ENCODE measurements around the gene EPB41L3. TPM values are rescaled to one million over a fixed set of nuclear protein-coding genes. Genes with fewer than 3 reads are reported as not detected.

Gene EPB41L3
- total and polyA plus RNA-seq, 2 experiments from 2014 or later = 8.0 to 11.7 TPM

DNA sequence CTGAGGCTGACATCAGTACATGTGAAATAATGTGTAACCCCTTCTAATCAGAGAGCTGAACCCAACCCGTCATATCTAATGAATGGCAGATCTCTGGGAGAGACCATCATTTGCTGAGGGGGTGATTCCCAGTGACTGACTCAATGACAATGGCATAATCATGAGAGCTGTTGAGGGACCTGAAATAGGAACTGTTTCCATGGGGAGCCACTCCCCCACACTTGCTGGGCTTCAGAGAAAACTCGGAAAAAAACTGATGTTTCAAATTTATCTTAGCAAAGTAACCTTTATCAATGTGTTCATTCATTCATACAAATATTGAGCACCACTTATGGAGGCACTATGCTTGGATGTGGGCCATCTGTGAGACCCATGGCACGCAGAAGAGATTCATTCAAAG lies 154.9 kb downstream of the EPB41L3 start (continued):
- TF ChIP-seq, protein P1, sequence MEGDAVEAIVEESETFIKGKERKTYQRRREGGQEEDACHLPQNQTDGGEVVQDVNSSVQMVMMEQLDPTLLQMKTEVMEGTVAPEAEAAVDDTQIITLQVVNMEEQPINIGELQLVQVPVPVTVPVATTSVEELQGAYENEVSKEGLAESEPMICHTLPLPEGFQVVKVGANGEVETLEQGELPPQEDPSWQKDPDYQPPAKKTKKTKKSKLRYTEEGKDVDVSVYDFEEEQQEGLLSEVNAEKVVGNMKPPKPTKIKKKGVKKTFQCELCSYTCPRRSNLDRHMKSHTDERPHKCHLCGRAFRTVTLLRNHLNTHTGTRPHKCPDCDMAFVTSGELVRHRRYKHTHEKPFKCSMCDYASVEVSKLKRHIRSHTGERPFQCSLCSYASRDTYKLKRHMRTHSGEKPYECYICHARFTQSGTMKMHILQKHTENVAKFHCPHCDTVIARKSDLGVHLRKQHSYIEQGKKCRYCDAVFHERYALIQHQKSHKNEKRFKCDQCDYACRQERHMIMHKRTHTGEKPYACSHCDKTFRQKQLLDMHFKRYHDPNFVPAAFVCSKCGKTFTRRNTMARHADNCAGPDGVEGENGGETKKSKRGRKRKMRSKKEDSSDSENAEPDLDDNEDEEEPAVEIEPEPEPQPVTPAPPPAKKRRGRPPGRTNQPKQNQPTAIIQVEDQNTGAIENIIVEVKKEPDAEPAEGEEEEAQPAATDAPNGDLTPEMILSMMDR (conservative IDR thresholded peaks at IDR 0.05; ENCODE audit: low read depth in 2 of 2) = no peak
- no peak for TF ChIP-seq POLR2AphosphoS5 (IDR thresholded peaks at IDR 0.05; ENCODE audit: low read depth)
- TF ChIP-seq NANOG (IDR thresholded peaks at IDR 0.05; ENCODE audit: borderline replicate concordance) = no peak
- TF ChIP-seq STAT1 (IDR thresholded peaks at IDR 0.05; ENCODE audit: unreplicated experiment) = no peak
- no peak for TF ChIP-seq EZH2phosphoT487 (IDR thresholded peaks at IDR 0.05; ENCODE audit: unreplicated experiment)
- TF ChIP-seq, protein P2, sequence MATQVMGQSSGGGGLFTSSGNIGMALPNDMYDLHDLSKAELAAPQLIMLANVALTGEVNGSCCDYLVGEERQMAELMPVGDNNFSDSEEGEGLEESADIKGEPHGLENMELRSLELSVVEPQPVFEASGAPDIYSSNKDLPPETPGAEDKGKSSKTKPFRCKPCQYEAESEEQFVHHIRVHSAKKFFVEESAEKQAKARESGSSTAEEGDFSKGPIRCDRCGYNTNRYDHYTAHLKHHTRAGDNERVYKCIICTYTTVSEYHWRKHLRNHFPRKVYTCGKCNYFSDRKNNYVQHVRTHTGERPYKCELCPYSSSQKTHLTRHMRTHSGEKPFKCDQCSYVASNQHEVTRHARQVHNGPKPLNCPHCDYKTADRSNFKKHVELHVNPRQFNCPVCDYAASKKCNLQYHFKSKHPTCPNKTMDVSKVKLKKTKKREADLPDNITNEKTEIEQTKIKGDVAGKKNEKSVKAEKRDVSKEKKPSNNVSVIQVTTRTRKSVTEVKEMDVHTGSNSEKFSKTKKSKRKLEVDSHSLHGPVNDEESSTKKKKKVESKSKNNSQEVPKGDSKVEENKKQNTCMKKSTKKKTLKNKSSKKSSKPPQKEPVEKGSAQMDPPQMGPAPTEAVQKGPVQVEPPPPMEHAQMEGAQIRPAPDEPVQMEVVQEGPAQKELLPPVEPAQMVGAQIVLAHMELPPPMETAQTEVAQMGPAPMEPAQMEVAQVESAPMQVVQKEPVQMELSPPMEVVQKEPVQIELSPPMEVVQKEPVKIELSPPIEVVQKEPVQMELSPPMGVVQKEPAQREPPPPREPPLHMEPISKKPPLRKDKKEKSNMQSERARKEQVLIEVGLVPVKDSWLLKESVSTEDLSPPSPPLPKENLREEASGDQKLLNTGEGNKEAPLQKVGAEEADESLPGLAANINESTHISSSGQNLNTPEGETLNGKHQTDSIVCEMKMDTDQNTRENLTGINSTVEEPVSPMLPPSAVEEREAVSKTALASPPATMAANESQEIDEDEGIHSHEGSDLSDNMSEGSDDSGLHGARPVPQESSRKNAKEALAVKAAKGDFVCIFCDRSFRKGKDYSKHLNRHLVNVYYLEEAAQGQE (IDR thresholded peaks at IDR 0.05; ENCODE audit: unreplicated experiment) = no peak
- TF ChIP-seq JUNB (IDR thresholded peaks at IDR 0.05; ENCODE audit: unreplicated experiment) = no peak

DNA sequence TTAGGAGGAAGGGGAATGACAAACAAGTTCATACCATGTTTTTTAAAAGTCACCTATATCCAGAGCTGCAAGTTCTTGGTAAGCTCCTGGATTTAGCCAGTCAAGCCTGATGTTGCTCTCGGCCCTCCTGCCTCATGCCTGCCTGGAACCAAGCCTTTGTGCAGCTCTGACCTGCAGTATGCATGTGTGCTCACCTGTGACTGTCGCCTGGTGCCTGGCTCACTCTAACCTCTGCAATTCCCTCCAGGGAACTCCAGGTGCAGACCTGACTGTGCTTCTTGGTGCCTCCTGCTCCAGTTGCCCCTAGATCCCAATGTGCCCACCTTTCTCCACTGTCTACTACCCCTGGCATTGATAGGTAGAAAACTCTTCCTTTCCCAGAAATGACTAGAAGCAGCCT lies 163.2 kb downstream of the EPB41L3 start:
- Mint-ChIP-seq H3K4me3 (no peak overlapping the region), H3K9me3 (no peaks in the 10 kb centered on the region), H3K36me3 (ENCODE audit: low read depth) (no peaks in the 10 kb centered on the region), H3K27ac (no peak overlapping the region), H3K4me1 (peaks cover 4% of the 10 kb centered on the region; the same call in 2 of the 3 replicates), H3K27me3 (ENCODE audit: insufficient read depth, low read depth, poor library complexity) (no peaks in the 10 kb centered on the region)
- Histone ChIP-seq H3K4me1 (ENCODE audit: insufficient read depth) (no peaks in the 10 kb centered on the region), H4K20me1 (replicated peaks; ENCODE audit: insufficient read depth) (no peaks in the 10 kb centered on the region; the same call in 1 of the 2 replicates), H3K27me3 (ENCODE audit: insufficient read depth) (no peaks in the 10 kb centered on the region), H3K9me2 (ENCODE audit: insufficient read depth) (no peaks in the 10 kb centered on the region; the same call in 1 of the 2 replicates), H3F3A (replicated peaks; ENCODE audit: low read depth) (no peaks in the 10 kb centered on the region), H3K36me3 (ENCODE audit: insufficient read depth) (no peaks in the 10 kb centered on the region), H3K4me2 (no peak overlapping the region), H2AFZ (peak overlapping the region; percentile 66), H3K79me2 (replicated peaks; ENCODE audit: insufficient read depth) (no peaks in the 10 kb centered on the region), H3K4me3 (no peak overlapping the region), H3K27ac (ENCODE audit: low read depth) (no peak overlapping the region)
- peak; percentile 74 for ATAC-seq
- no peak for DNase-seq (ENCODE audit: low spot score)
- TF ChIP-seq EZH2phosphoT487 (IDR thresholded peaks at IDR 0.05; ENCODE audit: unreplicated experiment) = no peak
- TF ChIP-seq, protein P1 (conservative IDR thresholded peaks at IDR 0.05; ENCODE audit: low read depth in 2 of 2) = no peak
- TF ChIP-seq ZNF331 (CRISPR knock-in tag; IDR thresholded peaks at IDR 0.05; ENCODE audit: low read depth) = no peak
- TF ChIP-seq NANOG (IDR thresholded peaks at IDR 0.05; ENCODE audit: borderline replicate concordance) = no peak
- TF ChIP-seq POLR2AphosphoS5 (IDR thresholded peaks at IDR 0.05; ENCODE audit: low read depth) = no peak
- TF ChIP-seq, protein P2 (IDR thresholded peaks at IDR 0.05; ENCODE audit: unreplicated experiment) = no peak
- no peak for TF ChIP-seq JUNB (IDR thresholded peaks at IDR 0.05; ENCODE audit: unreplicated experiment)
- no peak for TF ChIP-seq ZNF114 (CRISPR knock-in tag; IDR thresholded peaks at IDR 0.05)
- no peak for TF ChIP-seq STAT1 (IDR thresholded peaks at IDR 0.05; ENCODE audit: unreplicated experiment)
- TF ChIP-seq, protein P3, sequence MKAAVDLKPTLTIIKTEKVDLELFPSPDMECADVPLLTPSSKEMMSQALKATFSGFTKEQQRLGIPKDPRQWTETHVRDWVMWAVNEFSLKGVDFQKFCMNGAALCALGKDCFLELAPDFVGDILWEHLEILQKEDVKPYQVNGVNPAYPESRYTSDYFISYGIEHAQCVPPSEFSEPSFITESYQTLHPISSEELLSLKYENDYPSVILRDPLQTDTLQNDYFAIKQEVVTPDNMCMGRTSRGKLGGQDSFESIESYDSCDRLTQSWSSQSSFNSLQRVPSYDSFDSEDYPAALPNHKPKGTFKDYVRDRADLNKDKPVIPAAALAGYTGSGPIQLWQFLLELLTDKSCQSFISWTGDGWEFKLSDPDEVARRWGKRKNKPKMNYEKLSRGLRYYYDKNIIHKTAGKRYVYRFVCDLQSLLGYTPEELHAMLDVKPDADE (IDR thresholded peaks at IDR 0.05) = no peak
- no peak for TF ChIP-seq CREB1 (CRISPR knock-in tag; IDR thresholded peaks at IDR 0.05; ENCODE audit: low read depth)
- no peak for TF ChIP-seq EZH2 (IDR thresholded peaks at IDR 0.05; ENCODE audit: low read depth, unreplicated experiment)
